DMS 273 (cell line): ENCODE results near the gene SCRN3.
"Not testable (repeated sequence)": the region's sequence is repeated elsewhere in the genome, so short reads cannot be mapped to it uniquely, and the experiment has no call there.

Experiments used
- DNase-seq: peaks from one replicate; lab custom pipeline; 2025; ENCODE audit not compliant: unreplicated experiment; lab: John Stamatoyannopoulos, UW

SCRN3 gene

GRCh38 chr2:174400853-174401252 lies 5.3 kb downstream of the SCRN3 start:
- DNase-seq, result no peak

- no peak for DNase-seq
Observed at GRCh38 chr2:174403628-174404027, 8.1 kb downstream of the SCRN3 start.

GRCh38 chr2:174410039-174410438 lies 14.5 kb downstream of the SCRN3 start:
- not testable (repeated sequence) for DNase-seq

- DNase-seq, result no peak
Observed at GRCh38 chr2:174412256-174412655, 16.7 kb downstream of the SCRN3 start.

- no peak for DNase-seq
Observed at GRCh38 chr2:174428214-174428613, 32.7 kb downstream of the SCRN3 start.

- DNase-seq, result no peak
Observed at GRCh38 chr2:174430066-174430465, 34.5 kb downstream of the SCRN3 start.

GRCh38 chr2:174431902-174432301 lies 36.4 kb downstream of the SCRN3 start:
- no peak for DNase-seq

GRCh38 chr2:174436351-174436750 lies 40.8 kb downstream of the SCRN3 start:
- DNase-seq, result no peak

- DNase-seq, result no peak
Observed at GRCh38 chr2:174438146-174438886, 42.8 kb downstream of the SCRN3 start.

GRCh38 chr2:174439323-174439722 lies 43.8 kb downstream of the SCRN3 start:
- no peak for DNase-seq

GRCh38 chr2:174439950-174440349 lies 44.4 kb downstream of the SCRN3 start:
- DNase-seq, result no peak

- no peak for DNase-seq
Observed at GRCh38 chr2:174442546-174443510, 47.3 kb downstream of the SCRN3 start.

GRCh38 chr2:174444761-174445160 lies 49.2 kb downstream of the SCRN3 start:
- no peak for DNase-seq

- no peak for DNase-seq
Observed at GRCh38 chr2:174445248-174445647, 49.7 kb downstream of the SCRN3 start.

- DNase-seq, result no peak
Observed at GRCh38 chr2:174446531-174446930, 51.0 kb downstream of the SCRN3 start.

GRCh38 chr2:174449033-174449432 lies 53.5 kb downstream of the SCRN3 start:
- DNase-seq, result no peak

GRCh38 chr2:174450021-174450816 lies 54.7 kb downstream of the SCRN3 start:
- DNase-seq, result no peak

GRCh38 chr2:174454566-174454965 lies 59.0 kb downstream of the SCRN3 start:
- DNase-seq, result no peak

- no peak for DNase-seq
Observed at GRCh38 chr2:174461221-174461620, 65.7 kb downstream of the SCRN3 start.

GRCh38 chr2:174465327-174465726 lies 69.8 kb downstream of the SCRN3 start:
- peak; percentile 24 for DNase-seq

GRCh38 chr2:174473796-174474195 lies 78.3 kb downstream of the SCRN3 start:
- no peak for DNase-seq
